SU-DHL-6 (cell line): Measurements from ENCODE around the gene VPS26B.

Source experiments
- H2AFZ ChIP-seq: fragments of 200-600 bp; sonication (generic); 2 replicates; pipeline ENCODE4 v1.6.1; 2014; ENCODE audit warnings: low read depth, mild to moderate bottlenecking, moderate library complexity, mixed read lengths, antibody characterized with exemption, low read length; ENCODE audit not compliant: severe bottlenecking
- H3F3A ChIP-seq: fragments of 200-600 bp; shearing (Covaris generic); 2 replicates; pipeline ENCODE4 v1.6.0; 2016; ENCODE audit warnings: antibody characterized with exemption, mild to moderate bottlenecking; ENCODE audit not compliant: insufficient read depth
- H3K27ac ChIP-seq: fragments of 200-600 bp; sonication (generic); 2 replicates; pipeline ENCODE4 v1.5.1; 2016; ENCODE audit warnings: low read depth, mild to moderate bottlenecking, low read length, moderate library complexity, mixed read lengths
- H3K27me3 ChIP-seq: fragments of 200-600 bp; sonication (generic), shearing (Covaris generic); 2 replicates; pipeline ENCODE4 v1.6.0; 2014; ENCODE audit warnings: mild to moderate bottlenecking, low read length
- H3K36me3 ChIP-seq: fragments of 200-600 bp; sonication (generic); 2 replicates; pipeline ENCODE4 v1.6.1; 2014; ENCODE audit warnings: mild to moderate bottlenecking, low read length, mixed read lengths
- H3K4me2 ChIP-seq: fragments of 300-600, 200-600 bp; shearing (Covaris generic), sonication (generic); 2 replicates; pipeline ENCODE4 v1.6.0; 2014; ENCODE audit warnings: low read length, low read depth, mild to moderate bottlenecking; ENCODE audit not compliant: poor library complexity, severe bottlenecking
- H3K4me3 ChIP-seq: fragments of 200-600 bp; sonication (generic); 2 replicates; pipeline ENCODE4 v1.5.1; 2014; ENCODE audit warnings: antibody characterized with exemption, low read length, mild to moderate bottlenecking, mixed read lengths; ENCODE audit not compliant: insufficient read depth, poor library complexity, severe bottlenecking
- H3K79me2 ChIP-seq: fragments of 200-600 bp; sonication (generic); 2 replicates; pipeline ENCODE4 v1.6.1; 2014; ENCODE audit warnings: mild to moderate bottlenecking, low read length, moderate library complexity; ENCODE audit not compliant: insufficient read depth
- H3K9ac ChIP-seq: fragments of 200-600 bp; sonication (generic); 2 replicates; pipeline ENCODE4 v1.7.0; 2014; ENCODE audit warnings: mild to moderate bottlenecking, low read length
- H3K9me2 ChIP-seq: fragments of 200-600 bp; sonication (generic); replicated peaks from 2 replicates; pipeline ENCODE4 v1.6.1; 2014; ENCODE audit warnings: low read length; ENCODE audit not compliant: insufficient read depth
- H3K9me3 ChIP-seq: fragments of 200-600 bp; sonication (generic); 2 replicates; pipeline ENCODE4 v1.6.1; 2014; ENCODE audit warnings: low read length, mixed read lengths; ENCODE audit not compliant: insufficient read depth
- H4K20me1 ChIP-seq: fragments of 200-600 bp; sonication (generic); 2 replicates; pipeline ENCODE4 v1.6.1; 2014; ENCODE audit warnings: low read depth, mild to moderate bottlenecking, antibody characterized with exemption, low read length, moderate library complexity, mixed read lengths
- EZH2phosphoT487 ChIP-seq: fragments of 200-600 bp; sonication (generic), shearing (Covaris generic); conservative IDR thresholded peaks from 2 replicates; pipeline ENCODE4 v1.6.1; 2018; ENCODE audit warnings: mild to moderate bottlenecking, antibody characterized with exemption, low read length, moderate library complexity, mixed read lengths
- TF ChIP-seq, protein P1 (sequence below): fragments of 200-600 bp; sonication (generic); IDR thresholded peaks from one replicate; pipeline ENCODE4 v1.5.1; 2017; ENCODE audit warnings: antibody characterized with exemption, mild to moderate bottlenecking, low read length, moderate library complexity; ENCODE audit not compliant: insufficient read depth, poor library complexity, severe bottlenecking

Gene VPS26B

DNA sequence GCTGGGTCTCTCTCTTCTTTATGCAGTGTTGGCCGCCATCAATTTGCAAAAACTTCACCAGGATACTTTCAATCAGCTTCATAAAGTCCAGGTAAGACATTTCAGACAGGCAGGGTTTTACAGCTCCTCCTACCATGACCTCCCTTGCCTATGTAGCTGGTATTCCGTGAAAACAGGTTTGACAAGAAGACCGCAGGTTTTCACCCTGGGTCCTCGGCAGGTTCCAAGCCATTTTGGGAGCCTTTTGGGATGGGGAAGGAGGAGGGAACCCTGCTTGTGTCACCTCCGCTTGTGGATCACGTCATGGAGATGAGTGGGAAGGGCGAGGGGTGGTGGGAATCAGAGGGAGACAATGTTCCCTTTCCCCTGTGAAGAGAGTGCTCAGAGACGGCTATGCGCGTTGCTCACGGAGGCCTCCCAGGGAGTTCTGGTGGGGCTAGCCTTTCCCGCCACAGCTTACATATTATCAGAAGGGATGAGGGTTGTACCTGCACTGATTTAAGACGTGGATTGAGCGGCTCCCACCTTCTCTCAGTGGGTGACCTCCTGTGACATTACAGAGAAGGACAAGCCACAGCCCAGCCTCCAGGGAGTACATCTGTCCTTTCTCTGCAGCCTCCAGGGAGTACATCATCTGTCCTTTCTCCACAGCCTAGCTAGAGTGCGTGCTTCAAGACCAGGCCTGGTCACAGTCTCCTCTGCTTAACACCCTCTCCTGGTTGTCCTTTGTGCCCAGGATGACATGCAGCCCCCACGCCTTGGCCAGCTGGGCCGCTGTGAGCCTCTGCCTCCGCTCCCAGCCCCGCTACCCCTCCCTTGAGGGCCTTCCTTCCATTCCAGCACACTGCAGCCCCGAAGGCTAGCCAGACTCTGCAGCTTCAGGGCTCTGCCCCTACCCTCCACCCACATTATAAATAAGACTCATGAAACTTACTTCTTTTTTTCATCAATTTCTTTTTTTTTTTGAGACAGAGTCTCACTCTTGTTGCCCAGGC lies 68.9 kb downstream of the VPS26B start:
- Histone ChIP-seq H4K20me1 (no peaks in the 10 kb centered on the region), H3K27ac (no peak overlapping the region), H2AFZ (no peak overlapping the region), H3K27me3 (no peaks in the 10 kb centered on the region), H3K9me3 (no peaks in the 10 kb centered on the region), H3K4me2 (no peak overlapping the region), H3K4me3 (no peak overlapping the region), H3K9ac (no peak overlapping the region), H3K79me2 (no peaks in the 10 kb centered on the region), H3F3A (no peaks in the 10 kb centered on the region), H3K9me2 (no peaks in the 10 kb centered on the region), H3K36me3 (no peaks in the 10 kb centered on the region)
- TF ChIP-seq, protein P1, sequence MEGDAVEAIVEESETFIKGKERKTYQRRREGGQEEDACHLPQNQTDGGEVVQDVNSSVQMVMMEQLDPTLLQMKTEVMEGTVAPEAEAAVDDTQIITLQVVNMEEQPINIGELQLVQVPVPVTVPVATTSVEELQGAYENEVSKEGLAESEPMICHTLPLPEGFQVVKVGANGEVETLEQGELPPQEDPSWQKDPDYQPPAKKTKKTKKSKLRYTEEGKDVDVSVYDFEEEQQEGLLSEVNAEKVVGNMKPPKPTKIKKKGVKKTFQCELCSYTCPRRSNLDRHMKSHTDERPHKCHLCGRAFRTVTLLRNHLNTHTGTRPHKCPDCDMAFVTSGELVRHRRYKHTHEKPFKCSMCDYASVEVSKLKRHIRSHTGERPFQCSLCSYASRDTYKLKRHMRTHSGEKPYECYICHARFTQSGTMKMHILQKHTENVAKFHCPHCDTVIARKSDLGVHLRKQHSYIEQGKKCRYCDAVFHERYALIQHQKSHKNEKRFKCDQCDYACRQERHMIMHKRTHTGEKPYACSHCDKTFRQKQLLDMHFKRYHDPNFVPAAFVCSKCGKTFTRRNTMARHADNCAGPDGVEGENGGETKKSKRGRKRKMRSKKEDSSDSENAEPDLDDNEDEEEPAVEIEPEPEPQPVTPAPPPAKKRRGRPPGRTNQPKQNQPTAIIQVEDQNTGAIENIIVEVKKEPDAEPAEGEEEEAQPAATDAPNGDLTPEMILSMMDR: no peak
- no peak for TF ChIP-seq EZH2phosphoT487

DNA sequence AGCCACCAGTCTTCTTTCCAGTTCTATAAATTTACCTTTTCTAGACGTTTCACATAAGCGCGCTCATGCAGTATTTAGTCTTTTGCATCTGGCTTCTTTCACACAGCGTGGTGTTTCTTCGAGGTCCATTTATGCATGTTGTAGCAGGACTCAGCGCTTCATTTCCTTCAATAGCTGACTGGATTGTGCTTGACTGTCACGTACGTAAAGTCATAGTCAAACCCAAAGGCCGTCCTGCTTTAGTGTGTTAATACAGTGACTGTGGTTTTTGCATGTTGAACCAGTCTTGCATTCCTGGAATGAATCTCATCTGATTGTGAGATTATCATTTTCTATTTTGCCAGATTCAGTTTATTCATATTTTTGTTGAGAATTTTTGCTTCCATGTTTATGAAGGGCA lies 70.2 kb downstream of the VPS26B start:
- no peaks in the 10 kb centered on the region for H3K27me3 ChIP-seq
- H3K79me2 ChIP-seq: no peaks in the 10 kb centered on the region
- no peak overlapping the region for H3K4me3 ChIP-seq
- no peak overlapping the region for H3K27ac ChIP-seq
- no peak overlapping the region for H2AFZ ChIP-seq
- H3K9ac ChIP-seq: no peak overlapping the region
- H3K9me3 ChIP-seq: no peaks in the 10 kb centered on the region
- H4K20me1 ChIP-seq: no peaks in the 10 kb centered on the region
- TF ChIP-seq, protein P1: no peak
- no peaks in the 10 kb centered on the region for H3K36me3 ChIP-seq
- H3F3A ChIP-seq: no peaks in the 10 kb centered on the region
- no peak overlapping the region for H3K4me2 ChIP-seq
- no peaks in the 10 kb centered on the region for H3K9me2 ChIP-seq
